PC-9 (cell line): ENCODE data around the gene CASTOR2.
"Not testable (repeated sequence)": the region's sequence is repeated elsewhere in the genome, so short reads cannot be mapped to it uniquely, and the experiment has no call there.

Experiments used
- EZH2 ChIP-seq: fragments of 200-600 bp; sonication (generic); IDR thresholded peaks from 2 replicates; pipeline ENCODE4 v1.8.0; 2017; ENCODE audit warnings: antibody characterized with exemption, low read depth
- TF ChIP-seq, protein P1 (sequence below): fragments of 200-600 bp; sonication (generic); conservative IDR thresholded peaks from 2 replicates; pipeline ENCODE4 v1.6.1; 2017; ENCODE audit warnings: mixed run types, antibody characterized with exemption, mild to moderate bottlenecking, moderate library complexity

GRCh38 chr7:74975959-74976358 is 11.5 kb downstream of the CASTOR2 start:
- TF ChIP-seq, protein P1, sequence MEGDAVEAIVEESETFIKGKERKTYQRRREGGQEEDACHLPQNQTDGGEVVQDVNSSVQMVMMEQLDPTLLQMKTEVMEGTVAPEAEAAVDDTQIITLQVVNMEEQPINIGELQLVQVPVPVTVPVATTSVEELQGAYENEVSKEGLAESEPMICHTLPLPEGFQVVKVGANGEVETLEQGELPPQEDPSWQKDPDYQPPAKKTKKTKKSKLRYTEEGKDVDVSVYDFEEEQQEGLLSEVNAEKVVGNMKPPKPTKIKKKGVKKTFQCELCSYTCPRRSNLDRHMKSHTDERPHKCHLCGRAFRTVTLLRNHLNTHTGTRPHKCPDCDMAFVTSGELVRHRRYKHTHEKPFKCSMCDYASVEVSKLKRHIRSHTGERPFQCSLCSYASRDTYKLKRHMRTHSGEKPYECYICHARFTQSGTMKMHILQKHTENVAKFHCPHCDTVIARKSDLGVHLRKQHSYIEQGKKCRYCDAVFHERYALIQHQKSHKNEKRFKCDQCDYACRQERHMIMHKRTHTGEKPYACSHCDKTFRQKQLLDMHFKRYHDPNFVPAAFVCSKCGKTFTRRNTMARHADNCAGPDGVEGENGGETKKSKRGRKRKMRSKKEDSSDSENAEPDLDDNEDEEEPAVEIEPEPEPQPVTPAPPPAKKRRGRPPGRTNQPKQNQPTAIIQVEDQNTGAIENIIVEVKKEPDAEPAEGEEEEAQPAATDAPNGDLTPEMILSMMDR = not testable (repeated sequence)
- TF ChIP-seq EZH2 = not testable (repeated sequence)
